ENCODE measurements around the gene AGXT. TPM values are rescaled to one million over a fixed set of nuclear protein-coding genes. Genes with fewer than 3 reads are reported as not detected.

AGXT gene
- total and polyA plus RNA-seq, 10 donors: 0.61 to 4.5 (median 1.6) TPM; not detected in 1

DNA sequence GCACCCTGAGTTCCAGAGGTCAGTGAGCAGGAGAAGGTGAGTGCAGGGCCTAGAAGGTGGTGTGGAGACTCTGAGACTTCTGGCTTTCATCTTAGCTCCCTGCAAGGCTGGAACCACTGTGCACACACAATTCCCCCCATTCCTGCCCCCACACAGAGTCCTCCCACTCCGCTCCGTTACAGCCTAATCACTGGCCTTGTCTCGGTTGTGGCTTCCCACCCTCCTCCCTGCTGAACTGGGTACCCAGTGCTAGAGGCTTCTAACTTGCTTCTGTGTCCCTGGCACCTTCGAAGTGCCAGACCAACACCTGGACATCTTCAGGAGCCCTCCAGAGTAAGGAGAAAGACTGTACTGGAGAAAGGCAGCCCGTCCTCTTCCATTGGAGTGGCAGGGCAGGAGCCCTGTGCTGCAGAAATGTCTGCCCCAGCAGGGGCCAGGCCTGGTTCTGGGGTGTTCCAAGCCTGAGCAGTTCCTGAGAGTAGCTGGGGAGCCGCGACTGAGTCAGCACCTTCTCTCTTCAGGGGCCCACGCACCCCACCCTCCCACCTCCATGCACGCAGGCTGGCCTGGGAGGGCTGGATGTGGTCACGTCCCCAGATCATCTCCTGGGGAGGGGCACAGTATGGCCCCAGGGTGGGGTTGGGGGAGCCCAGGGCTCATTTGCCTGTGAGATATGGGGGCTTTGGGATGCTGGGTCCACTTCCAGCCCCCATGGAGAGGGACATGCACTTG lies 60.9 kb downstream of the AGXT start:
- Histone ChIP-seq H3K27ac (no peak overlapping the region), H3K9me3 (peaks cover 0 to 6% (median 0%) of the 10 kb centered on the region in 8 donors), H3K4me1 (peaks cover 0 to 10% (median 0%) of the 10 kb centered on the region in 6 donors), H3K36me3 (no peaks in the 10 kb centered on the region), H3K27me3 (replicated peaks in 1 of 7) (peaks cover 0 to 9% (median 0%) of the 10 kb centered on the region in 7 donors), H3K4me3 (no peak overlapping the region)
- WGBS, 5 donors: 62 to 86% (median 73%) methylated on average over 5 to 10 of the region's 10 CpGs
- DNase-seq: peak; percentile 66
- intact Hi-C loops (cut with DNase I; ENCODE audit: low total_unique reads): no loop called here
- no peak for TF ChIP-seq POLR2AphosphoS5 (IDR thresholded peaks at IDR 0.05)
- no peak for TF ChIP-seq CTCF (IDR thresholded peaks at IDR 0.05 in 8 of 11, conservative IDR thresholded peaks at IDR 0.05 in 3 of 11)
- TF ChIP-seq POLR2A (IDR thresholded peaks at IDR 0.05): no peak

Other genes starting within 250 kb of the AGXT start
- gene GPR35, start 243.3 kb upstream of the AGXT start, total RNA-seq: 10 to 100 TPM; 10.3 to 25.3 (median 18.7) TPM
- 10 to 100 TPM in 2 of 3 donors, 1 to 10 TPM in 1; 7.4 to 19.1 (median 17.8) TPM for gene GPR35, start 243.3 kb upstream of the AGXT start, polyA plus RNA-seq
- under 1 TPM in 1 of 7 donors, not detected in 6; 0.95 TPM for gene AQP12B, start 185.9 kb upstream of the AGXT start, total RNA-seq
- gene AQP12B, start 185.9 kb upstream of the AGXT start, polyA plus RNA-seq: 1 to 10 TPM in 1 of 3 donors, under 1 TPM in 1, not detected in 1; 0.03 to 1.8 TPM
- gene AQP12A, start 177.0 kb upstream of the AGXT start, total RNA-seq: 1 to 10 TPM in 1 of 7 donors, not detected in 6; 1.6 TPM
- gene AQP12A, start 177.0 kb upstream of the AGXT start, polyA plus RNA-seq: 1 to 10 TPM in 1 of 3 donors, not detected in 2; 1.8 TPM
- 1 to 10 TPM in 2 of 7 donors, under 1 TPM in 4, not detected in 1; 0.17 to 2.0 (median 0.86) TPM for gene KIF1A, start 48.6 kb upstream of the AGXT start, total RNA-seq
- under 1 TPM; 0.02 to 0.11 (median 0.10) TPM for gene KIF1A, start 48.6 kb upstream of the AGXT start, polyA plus RNA-seq
- gene MAB21L4, start 27.3 kb downstream of the AGXT start, total RNA-seq: under 1 TPM in 2 of 7 donors, not detected in 5; 0.33 to 0.70 TPM
- gene MAB21L4, start 27.3 kb downstream of the AGXT start, polyA plus RNA-seq: under 1 TPM in 2 of 3 donors, not detected in 1; 0.04 to 0.13 TPM
- gene CROCC2, start 37.5 kb downstream of the AGXT start, total RNA-seq: 1 to 10 TPM in 4 of 7 donors, under 1 TPM in 3; 0.29 to 3.6 (median 1.1) TPM
- gene CROCC2, start 37.5 kb downstream of the AGXT start, polyA plus RNA-seq: under 1 TPM; 0.04 to 0.74 (median 0.17) TPM
- 10 to 100 TPM; 41.2 to 85.3 (median 66.2) TPM for gene SNED1, start 129.8 kb downstream of the AGXT start, total RNA-seq
- gene SNED1, start 129.8 kb downstream of the AGXT start, polyA plus RNA-seq: 1 to 10 TPM; 2.6 to 9.5 (median 4.6) TPM
- gene MTERF4, start 233.5 kb downstream of the AGXT start, total RNA-seq: 10 to 100 TPM; 38.4 to 74.0 (median 51.1) TPM
- gene MTERF4, start 233.5 kb downstream of the AGXT start, polyA plus RNA-seq: 10 to 100 TPM; 28.4 to 33.7 (median 30.6) TPM